Kidney capillary endothelial cell (primary cell): ENCODE data around the gene DES.

Experiments used
- DNase-seq: peaks from one replicate; pipeline ENCODE4 v3.0.0-alpha.2; 2018; ENCODE audit warnings: low spot score

Gene DES

DNA sequence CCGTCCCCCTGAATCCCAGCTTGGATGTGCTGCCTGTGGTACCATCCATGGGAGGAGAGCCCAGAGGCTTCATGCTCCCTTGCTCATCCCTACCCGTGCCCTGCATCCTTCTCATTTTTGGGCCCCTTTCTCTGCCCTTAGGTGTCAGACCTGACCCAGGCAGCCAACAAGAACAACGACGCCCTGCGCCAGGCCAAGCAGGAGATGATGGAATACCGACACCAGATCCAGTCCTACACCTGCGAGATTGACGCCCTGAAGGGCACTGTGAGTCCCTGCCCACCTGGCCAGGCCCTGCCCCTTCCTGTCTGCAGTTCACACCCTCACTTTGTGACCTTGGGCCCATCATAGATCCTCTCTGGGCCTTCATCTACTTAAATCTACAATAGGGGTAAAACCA is 2.5 kb downstream of the DES start:
- no peak for DNase-seq

DNA sequence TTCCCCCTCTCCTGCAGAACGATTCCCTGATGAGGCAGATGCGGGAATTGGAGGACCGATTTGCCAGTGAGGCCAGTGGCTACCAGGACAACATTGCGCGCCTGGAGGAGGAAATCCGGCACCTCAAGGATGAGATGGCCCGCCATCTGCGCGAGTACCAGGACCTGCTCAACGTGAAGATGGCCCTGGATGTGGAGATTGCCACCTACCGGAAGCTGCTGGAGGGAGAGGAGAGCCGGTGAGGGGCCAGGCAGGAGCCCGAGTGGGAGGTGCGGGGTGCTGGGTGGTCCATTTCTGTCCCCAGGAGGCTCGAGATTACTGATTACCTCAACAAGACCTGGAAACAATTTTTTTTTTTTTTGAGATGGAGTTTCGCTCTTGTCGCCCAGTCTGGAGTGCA is 3.1 kb downstream of the DES start:
- no peak for DNase-seq

DNA sequence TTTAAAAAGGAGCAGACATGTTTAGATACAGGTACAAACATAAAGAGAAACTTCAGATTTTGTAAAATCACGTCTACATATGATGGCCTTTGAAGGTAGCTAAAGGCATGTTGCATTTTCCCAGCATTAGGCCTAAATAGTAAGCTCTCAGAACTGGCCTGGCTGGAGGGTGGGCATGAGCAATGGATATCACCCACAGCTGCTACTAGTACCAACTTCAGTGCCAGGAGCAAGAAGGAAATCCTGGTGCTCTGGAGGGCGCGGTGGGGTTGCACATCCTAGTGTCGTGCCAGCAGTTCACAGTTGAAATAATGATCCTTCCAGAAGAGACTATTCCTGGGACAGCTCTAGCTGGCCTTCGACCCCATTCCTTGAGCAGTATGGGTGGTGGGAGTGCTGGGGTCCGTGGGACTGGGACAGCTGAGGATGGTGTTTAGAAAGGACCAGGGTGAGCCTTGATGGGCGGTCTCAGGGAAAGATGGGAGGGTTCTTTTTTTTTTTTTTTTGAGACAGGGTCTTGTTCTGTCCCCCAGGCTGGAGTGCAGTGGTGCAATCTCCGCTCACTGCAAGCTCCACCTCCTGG is 4.9 kb downstream of the DES start:
- DNase-seq: no peak

DNA sequence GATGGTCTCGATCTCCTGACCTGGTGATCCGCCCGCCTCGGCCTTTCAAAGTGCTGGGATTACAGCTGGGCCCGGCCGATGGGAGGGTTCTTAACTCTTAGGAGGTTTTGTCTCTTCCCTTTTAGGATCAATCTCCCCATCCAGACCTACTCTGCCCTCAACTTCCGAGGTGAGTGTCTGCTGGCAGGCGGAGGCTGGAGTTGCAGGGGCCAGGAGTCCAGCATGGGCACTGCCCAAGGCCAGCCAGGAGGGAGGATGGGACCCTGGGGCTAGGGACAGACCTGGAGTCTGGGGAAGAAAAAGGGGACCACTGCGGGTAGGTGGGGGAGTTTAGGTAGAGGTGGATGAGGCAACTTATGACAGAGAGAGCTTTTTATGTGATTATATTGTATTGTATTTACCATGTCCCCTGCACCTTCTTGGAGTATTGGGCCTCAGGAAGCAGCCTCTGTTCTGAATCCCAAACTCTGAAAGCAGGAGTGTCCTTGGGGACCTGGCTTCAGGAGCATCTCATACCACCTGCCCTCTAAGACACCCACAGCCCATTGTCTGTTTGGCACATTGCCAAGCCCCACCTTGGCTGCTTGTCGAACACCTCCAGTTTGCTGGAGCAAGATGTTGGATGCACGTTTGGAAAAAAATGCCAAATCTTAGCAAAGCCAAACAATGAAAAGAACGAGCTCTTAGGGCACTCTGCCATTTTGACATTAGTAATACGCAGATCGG is 5.6 kb downstream of the DES start:
- DNase-seq: no peak

DNA sequence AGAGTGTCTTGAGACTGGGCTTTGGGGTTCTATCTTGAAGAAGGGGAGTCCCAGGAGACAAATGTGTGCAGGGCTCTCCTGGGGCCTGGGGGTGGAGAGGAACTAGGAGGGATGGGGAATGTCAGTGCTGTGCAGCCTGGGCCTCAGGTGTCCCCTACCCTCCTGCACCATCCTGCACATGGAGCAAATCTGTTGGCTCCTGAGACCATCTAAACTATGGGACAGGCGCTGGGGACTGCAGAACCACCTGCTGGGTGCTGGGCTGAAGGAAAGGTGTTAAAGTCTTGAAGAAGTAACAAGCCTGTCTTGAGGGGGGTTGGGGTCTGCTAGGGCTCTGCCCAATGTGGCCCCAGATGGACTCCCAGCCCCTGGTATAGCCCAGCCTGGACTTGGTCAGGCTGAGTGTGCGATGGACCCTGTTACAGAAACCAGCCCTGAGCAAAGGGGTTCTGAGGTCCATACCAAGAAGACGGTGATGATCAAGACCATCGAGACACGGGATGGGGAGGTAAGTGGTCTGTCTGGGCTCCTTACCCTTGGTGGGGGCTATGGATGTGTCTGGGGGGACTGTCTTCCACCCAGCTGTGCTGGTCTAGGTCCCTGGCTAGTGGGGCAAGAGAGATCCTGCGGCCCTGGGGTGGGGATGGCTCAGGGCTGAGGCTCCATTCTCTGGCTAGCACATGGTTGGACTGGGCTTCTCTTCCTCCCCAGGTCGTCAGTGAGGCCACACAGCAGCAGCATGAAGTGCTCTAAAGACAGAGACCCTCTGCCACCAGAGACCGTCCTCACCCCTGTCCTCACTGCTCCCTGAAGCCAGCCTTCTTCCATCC is 7.3 kb downstream of the DES start:
- no peak for DNase-seq

DNA sequence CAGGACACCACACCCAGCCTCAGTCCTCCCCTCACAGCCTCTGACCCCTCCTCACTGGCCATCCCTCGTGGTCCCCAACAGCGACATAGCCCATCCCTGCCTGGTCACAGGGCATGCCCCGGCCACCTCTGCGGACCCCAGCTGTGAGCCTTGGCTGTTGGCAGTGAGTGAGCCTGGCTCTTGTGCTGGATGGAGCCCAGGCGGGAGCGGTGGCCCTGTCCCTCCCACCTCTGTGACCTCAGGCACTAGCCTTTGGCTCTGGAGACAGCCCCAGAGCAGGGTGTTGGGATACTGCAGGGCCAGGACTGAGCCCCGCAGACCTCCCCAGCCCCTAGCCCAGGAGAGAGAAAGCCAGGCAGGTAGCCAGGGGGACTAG is 7.9 kb downstream of the DES start:
- DNase-seq: no peak

DNA sequence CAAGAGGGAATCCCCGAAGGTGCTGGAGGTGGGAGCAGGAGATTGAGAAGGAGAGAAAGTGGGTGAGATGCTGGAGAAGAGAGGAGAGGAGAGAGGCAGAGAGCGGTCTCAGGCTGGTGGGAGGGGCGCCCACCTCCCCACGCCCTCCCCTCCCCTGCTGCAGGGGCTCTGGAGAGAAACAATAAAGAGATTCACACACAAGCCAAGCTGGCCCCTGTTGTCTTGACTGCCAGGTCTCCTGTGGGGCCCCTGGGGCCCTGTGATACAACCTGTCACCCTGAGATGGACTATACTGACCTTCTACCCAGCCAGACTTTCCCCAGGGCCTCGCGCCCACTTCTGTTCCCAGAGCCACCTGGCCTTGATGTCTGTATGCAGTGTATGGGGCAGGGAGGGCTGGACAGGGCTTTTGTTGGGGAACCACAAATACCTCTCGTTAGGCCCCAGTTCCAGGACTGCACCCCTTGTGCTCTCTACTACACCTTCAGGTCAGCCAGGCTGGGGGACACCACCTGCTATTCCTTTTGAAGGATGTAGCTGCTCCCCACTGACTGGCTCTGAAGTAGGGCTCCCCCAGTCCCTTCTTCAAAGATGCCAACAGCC is 8.5 kb downstream of the DES start:
- no peak for DNase-seq

DNA sequence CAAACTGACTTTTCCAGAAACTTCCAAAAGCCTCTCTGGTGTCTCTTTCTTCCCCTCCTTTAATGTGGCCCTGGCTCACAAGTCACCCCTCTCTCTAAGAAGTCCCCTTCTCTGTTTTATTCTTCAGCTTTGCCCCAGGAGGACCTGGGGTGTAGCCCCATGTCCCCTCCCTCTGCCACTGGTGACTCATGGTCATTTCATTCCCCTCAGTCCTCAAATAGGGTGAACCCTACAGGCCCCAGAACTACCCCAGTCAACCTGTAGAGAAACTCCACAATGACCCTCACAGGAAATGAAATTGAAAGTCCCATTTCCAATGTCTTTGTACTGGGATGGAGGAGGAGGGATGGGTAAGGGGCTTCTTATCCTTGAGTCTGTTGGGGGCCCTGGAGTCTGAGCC is 10.3 kb downstream of the DES start:
- no peak for DNase-seq

DNA sequence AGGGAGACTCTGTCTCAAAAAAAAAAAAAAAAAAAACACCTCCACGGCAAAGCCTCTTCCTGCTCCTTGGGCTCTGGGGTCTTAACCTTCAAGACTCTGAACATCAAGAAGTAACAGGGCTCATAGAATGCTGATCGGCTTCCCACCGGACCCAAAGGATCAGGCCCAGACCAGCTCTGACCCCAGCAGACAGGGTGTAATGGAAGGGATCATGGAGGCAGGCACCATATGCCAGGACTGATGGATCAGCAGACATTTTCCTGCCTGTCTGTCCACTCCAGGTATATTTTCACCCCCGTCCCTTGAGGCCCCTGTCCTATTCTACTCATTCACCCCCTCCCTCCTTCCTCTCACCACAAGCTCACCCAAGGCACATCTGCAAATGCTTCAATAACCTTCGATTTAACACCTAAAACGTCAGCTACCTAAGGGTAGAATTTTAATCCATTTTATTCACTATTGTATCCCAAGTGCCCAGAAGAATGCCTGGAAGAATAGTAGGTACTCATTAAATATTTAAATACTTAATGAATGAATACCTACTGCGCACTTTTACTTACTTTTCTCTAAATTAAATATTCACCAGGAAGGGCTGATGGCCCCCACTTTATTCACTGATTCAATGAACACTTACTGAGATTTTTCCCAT is 11.9 kb downstream of the DES start:
- no peak for DNase-seq

DNA sequence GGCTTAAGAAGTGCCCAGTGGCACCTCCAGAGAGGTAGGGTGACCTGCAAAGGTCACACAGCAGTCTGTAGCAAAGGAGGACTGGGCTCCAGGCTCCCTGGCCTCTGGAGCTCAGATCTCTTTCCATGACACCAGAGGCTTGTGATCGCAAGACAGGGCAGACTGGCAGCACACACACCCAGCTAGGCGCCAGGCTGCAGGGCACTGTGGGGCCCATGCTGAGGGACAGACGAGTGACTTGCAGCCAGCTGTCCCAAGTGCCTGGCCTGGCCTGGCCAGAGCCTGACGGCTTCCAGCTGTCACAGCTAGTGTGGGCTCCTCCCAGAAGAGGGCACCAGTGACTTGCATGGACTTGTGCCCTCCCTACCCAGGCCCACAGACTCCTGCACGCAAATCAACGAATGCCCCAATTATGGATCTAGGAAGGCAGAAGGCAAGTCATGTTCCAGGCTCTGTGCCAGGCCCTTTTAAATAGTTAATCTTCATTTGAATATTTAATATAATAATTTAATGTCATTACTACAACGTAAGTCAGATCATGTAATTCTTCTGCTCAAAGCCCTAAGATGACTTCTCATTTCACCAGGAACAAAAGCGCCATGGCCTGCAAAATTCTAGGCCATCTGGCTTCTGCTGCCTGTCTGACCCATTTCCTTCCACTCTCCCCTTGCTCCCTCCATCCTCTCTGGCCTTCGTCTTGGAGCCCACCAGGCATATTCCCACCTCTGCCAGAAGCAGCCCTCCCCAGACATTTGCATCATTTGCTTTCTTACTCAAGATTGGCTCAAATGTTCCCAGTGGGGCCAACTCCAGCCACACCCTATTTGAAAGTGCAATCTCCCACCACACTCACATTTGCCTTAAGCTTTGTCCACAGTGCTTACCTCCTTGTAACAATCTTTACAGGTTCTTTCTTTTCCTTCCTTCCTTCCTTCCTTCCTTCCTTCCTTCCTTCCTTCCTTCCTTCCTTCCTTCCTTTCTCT is 12.7 kb downstream of the DES start:
- DNase-seq: no peak

DNA sequence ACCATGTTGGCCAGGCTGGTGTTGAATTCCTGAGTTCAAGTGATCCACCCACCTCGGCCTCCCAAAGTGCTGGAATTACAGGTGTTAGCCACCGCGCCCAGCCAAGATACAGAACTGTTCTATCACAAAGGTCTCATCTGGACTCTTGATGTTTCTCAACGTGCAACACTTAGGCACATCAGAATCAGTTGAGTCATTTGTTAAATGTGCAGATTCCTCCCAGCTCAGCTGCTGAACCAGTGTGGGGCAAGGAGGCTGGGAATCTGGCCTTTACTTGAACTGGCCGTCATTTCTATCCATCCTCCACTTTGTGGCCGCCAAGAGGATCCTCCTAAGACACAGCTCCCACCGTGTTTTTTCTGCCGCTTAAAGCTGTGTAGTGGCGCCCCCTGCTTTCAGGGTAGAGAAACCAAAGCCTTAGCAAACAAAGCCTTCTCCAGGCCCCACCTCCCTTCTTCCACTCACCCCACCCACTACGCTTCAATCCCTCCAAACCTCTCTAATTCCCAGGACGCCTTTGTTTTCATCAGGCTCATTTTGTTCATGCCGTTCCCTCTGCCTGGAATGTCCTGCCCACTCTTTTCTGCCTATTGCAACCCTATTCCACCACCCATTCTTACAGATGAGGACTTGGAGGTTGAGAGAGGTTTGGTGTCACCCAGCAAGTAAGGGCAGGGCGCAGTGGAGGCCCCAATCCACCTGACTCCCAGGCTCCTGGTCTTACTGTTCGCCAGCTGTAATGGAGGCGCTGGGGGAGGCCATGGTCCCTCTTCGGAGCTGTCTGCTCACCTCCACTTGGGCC is 15.7 kb downstream of the DES start:
- DNase-seq: no peak

DNA sequence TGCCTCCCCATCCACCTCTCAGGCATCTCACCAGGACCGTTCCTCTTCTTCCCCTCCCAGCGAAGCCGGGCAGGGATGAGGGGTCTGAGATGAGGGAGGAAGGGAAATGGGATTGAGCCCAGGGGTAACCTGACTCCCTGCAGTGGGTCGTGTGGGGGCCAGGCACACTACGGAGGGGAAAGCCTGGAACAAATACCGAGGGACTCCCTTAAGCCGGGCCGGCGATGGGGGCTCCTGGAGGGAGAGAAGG is 16.2 kb downstream of the DES start:
- no peak for DNase-seq

DNA sequence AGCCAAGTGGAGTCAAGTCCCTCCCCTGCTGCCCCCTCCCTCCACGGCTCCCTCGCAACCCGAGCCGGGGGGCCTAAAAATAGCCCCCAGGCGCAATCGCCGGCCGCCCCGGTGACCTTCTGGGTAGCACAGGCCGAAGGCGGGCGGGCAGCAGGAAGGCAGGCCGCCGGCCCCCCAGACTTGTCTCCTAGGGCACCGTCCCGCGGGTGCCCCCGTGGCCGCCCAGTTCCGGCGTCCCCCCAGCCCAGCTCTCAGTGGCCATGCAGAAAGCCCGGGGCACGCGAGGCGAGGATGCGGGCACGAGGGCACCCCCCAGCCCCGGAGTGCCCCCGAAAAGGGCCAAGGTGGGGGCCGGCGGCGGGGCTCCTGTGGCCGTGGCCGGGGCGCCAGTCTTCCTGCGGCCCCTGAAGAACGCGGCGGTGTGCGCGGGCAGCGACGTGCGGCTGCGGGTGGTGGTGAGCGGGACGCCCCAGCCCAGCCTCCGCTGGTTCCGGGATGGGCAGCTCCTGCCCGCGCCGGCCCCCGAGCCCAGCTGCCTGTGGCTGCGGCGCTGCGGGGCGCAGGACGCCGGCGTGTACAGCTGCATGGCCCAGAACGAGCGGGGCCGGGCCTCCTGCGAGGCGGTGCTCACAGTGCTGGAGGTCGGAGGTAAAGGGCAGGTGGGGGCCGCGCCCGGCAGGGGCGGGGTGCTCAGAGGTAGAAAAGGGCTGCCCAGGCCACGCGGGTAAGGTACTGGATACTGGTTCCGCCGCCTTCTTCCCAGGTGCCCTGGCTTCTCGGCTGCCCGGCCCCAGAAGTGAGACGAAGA is 16.7 kb downstream of the DES start, which contains the start of gene SPEG:
TSS of gene SPEG (plus strand) at position 126 of the 808 bp plus-strand sequence. CDS start at position 261, 135 bp downstream.
- DNase-seq: no peak

DNA sequence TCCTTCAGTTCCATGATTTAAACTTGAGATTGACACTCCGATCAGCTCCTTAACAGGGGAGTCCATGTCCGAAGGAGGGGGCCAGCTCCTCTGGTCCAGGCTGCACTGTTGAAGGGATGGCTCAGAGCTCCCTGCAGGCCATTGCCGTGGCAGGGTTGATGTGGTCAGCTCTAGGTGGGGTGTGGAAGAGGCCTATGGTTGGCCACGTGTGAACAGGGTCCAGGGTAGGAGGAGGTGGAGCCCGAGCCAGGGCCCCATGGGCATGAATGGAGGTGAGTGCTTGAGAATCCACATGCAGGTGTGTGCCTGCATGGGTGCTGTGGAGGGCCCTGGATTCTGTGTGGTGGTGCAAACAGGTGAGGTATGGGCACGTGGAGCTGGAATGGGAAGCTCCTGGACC is 17.5 kb downstream of the DES start:
- no peak for DNase-seq

DNA sequence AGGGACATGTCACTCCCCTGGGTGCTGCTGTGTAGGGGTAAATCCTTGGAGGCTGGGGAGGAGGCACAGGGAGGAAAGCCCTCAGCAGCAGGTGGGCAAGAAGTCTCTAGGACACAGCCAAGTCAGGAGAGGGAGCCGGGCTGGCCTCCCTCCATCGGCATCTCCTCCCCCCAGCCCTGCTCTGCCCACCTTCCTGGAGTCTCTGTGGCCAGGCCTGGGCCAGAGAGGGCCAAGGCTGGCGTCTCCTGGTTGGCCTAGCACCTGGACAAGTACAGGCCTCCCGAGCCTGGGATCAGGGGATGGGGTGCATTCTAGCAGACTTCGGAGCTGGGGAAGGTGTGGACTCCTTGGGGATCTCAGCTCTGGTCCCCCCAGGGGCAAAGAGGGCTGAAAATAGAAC is 18.3 kb downstream of the DES start:
- DNase-seq: no peak

DNA sequence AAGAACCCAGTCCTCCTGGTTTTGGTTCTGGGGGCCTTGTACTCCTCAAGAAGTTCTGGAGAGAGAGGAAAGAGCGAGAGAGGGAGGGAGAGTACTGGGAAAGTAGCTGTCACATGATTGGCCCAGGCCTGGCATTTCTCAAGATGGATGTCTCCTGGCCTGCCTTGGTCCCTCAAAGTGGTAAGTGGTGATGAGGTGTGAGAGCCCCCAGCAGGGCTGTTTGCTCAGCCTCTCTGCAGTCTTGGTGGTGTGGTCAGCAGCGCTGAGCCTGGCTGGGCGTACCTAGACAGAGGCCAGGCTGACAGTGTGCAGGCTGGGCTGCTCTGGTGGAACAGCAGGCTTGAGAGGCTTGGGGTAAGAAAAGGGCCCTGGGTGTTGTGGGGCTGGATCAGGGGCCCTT is 19.0 kb downstream of the DES start:
- no peak for DNase-seq

DNA sequence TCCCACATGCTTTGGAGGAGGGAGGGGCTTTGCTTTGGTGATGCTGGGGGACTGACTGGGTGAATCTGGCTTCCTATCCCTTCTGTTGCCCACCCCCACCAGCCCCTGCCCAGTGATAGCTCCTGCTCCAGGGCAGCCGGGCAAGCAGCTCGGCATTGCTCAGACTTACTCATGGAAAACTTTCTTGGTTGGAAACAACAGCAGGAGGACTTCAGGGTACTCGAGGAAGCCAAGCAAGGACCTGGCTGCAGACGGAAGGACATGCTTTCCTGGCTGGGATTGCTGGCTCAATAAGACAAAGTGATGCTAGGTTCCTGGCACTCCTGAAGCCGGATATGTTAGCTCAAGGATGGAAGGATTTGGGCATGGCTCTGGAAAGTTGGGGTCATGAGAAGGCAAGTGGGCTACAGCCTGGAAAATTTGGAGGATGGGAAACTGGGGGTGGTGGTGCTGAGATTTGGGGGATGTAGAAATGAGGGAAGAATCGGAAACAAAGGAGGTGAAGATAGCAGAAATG is 19.6 kb downstream of the DES start:
- DNase-seq: no peak

DNA sequence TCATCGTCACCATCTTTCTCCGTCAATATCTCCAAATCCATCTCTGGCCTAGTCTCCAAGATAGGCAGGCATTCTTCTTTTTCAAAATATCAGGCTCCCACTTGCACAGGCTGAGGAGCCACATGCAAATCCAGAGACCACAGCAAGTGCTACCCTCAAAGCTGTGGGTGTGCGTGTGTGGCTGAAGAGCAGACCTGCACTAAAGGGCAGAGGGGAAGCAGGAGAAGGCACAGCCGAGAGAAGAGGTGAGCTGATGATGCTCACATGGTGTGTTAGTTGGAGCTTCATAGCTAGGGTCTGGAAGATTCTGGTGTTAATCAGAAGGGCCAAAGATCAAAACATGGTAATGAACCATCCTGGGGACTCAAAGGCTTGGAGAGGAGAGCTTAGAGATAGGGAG is 20.3 kb downstream of the DES start:
- DNase-seq: no peak

DNA sequence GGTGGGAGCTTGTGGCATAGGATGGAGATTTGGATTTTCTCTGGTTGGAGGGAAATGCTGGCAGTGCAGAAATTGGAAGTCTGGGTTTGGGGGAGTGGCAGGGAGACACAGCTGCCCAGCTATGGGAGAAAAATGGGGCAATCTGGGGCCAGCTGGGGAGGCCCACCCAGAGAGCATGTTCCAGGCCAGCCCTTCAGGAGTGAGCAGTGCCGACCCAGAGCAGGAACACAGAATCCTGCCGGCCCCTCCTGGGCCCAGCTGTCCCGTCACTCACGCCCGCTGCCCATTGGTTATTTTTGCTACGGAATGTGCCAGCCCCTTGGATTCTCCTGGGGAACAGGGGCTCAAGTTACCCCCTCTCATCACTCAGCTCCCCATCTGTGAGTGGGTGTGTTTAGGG is 21.3 kb downstream of the DES start:
- DNase-seq: no peak
